PC-3 (cell line): Measurements from ENCODE around the gene AKIRIN2. TPM values are rescaled to one million over a fixed set of nuclear protein-coding genes. Genes with fewer than 3 reads are reported as not detected.

Experiments used
- ATAC-seq: fragments of 200-7000 bp; cut with Tn5 transposase; 2 replicates; pipeline ENCODE4 v1.9.1; 2020; ENCODE audit warnings: mild to moderate bottlenecking, moderate library complexity
- BruUV-seq: library from RNA; stranded (reverse); fragments of 400-500 nt; replicated peaks from 2 replicates; lab custom pipeline; 2021; lab: Mats Ljungman, UMichigan
- CTCF ChIA-PET: fragments of 300-600 bp; sonication (Branson Sonifier 250); formaldehyde crosslinking; loops from one replicate; lab custom pipeline; 2022; ENCODE audit warnings: antibody characterized with exemption; lab: Charles Lee
- POLR2A ChIA-PET: fragments of 300-600 bp; sonication (Branson Sonifier 250); formaldehyde crosslinking; loops from one replicate; lab custom pipeline; 2022; ENCODE audit warnings: antibody characterized with exemption; ENCODE audit not compliant: unreplicated experiment; lab: Charles Lee
- DNase-seq: peaks from one replicate; pipeline ENCODE4 v3.0.0-alpha.2; 2015
- H2AFZ ChIP-seq: fragments of 300-600 bp; sonication (generic); 2 replicates; pipeline ENCODE4 v1.6.0; 2016; ENCODE audit warnings: antibody characterized with exemption, low read length
- H3F3A ChIP-seq: fragments of 300-600 bp; sonication (generic); one replicate; pipeline ENCODE4 v1.6.0; 2017; ENCODE audit warnings: antibody characterized with exemption, low read length, control low read depth, mild to moderate bottlenecking; ENCODE audit not compliant: unreplicated experiment
- H3K27ac ChIP-seq: fragments of 300-600 bp; sonication (generic); 2 replicates; pipeline ENCODE4 v1.5.1; 2016; ENCODE audit warnings: mild to moderate bottlenecking, low read length
- H3K27me3 ChIP-seq: fragments of 300-600 bp; sonication (generic); 2 replicates; pipeline ENCODE4 v1.6.1; 2016; ENCODE audit warnings: low read length, mixed read lengths
- H3K36me3 ChIP-seq: fragments of 300-600 bp; sonication (generic); 2 replicates; pipeline ENCODE4 v1.6.1; 2016; ENCODE audit warnings: low read depth, mixed run types, low read length, mixed read lengths
- H3K4me1 ChIP-seq: fragments of 300-600 bp; sonication (generic); 2 replicates; pipeline ENCODE4 v1.5.1; 2016; ENCODE audit warnings: low read length; ENCODE audit not compliant: insufficient read depth
- H3K4me2 ChIP-seq: fragments of 300-600 bp; sonication (generic); 2 replicates; pipeline ENCODE4 v1.6.0; 2016; ENCODE audit warnings: low read length
- H3K4me3 ChIP-seq: fragments of 300-600 bp; sonication (generic); 2 replicates; pipeline ENCODE4 v1.5.1; 2016; ENCODE audit warnings: mild to moderate bottlenecking, low read length, mixed read lengths
- H3K79me2 ChIP-seq: fragments of 300-600 bp; sonication (generic); 2 replicates; pipeline ENCODE4 v1.6.1; 2017; ENCODE audit warnings: low read length, mixed read lengths
- H3K9ac ChIP-seq: fragments of 300-600 bp; sonication (generic); 2 replicates; pipeline ENCODE4 v1.6.0; 2016; ENCODE audit warnings: mild to moderate bottlenecking, low read length
- H3K9me2 ChIP-seq: fragments of 300-600 bp; sonication (generic); replicated peaks from 2 replicates; pipeline ENCODE4 v1.6.1; 2016; ENCODE audit warnings: mixed run types, low read length, mixed read lengths
- H3K9me3 ChIP-seq: fragments of 300-600 bp; sonication (generic); 2 replicates; pipeline ENCODE4 v1.6.1; 2016; ENCODE audit warnings: low read length, mixed read lengths
- H4K20me1 ChIP-seq: fragments of 300-600 bp; sonication (generic); 2 replicates; pipeline ENCODE4 v1.6.1; 2016; ENCODE audit warnings: low read length, mixed read lengths
- CTCF ChIP-seq: fragments of 300-600 bp; sonication (generic); conservative IDR thresholded peaks from 2 replicates; pipeline ENCODE4 v1.5.1; 2017; ENCODE audit warnings: antibody characterized with exemption, low read depth, mild to moderate bottlenecking, low read length
- EZH2 ChIP-seq: fragments of 300-600 bp; sonication (generic); IDR thresholded peaks from one replicate; pipeline ENCODE4 v1.6.1; 2017; ENCODE audit warnings: antibody characterized with exemption, mild to moderate bottlenecking, low read length; ENCODE audit not compliant: unreplicated experiment
- EZH2phosphoT487 ChIP-seq: fragments of 300-600 bp; sonication (generic); IDR thresholded peaks from 2 replicates; pipeline ENCODE4 v1.6.1; 2018; ENCODE audit warnings: mild to moderate bottlenecking, antibody characterized with exemption, low read length, borderline replicate concordance
- intact Hi-C: fragments of 100-400 bp; cut with micrococcal nuclease; formaldehyde crosslinking; loops from 2 replicates; pipeline ENCODE4 v1.9.0; 2023
- total RNA-seq: library from RNA; depleted of rRNA; stranded (reverse); fragments of >200 nt; gene quantifications from 2 replicates; pipeline ENCODE4 v1.2.3, GENCODE V29; 2014

AKIRIN2 gene
- total RNA-seq, 1 experiment from 2014 or later = 15.1 TPM

GRCh38 chr6:87636315-87636714 is 65.7 kb downstream of the AKIRIN2 start:
- H3K9me3 ChIP-seq = no peaks in the 10 kb centered on the region
- no peak overlapping the region for H3K4me3 ChIP-seq
- peaks cover 3% of the 10 kb centered on the region for H3K36me3 ChIP-seq
- H2AFZ ChIP-seq = no peak overlapping the region
- no peaks in the 10 kb centered on the region for H3K4me1 ChIP-seq
- DNase-seq (no peak), ATAC-seq (no peak)
- no peaks in the 10 kb centered on the region for H3K9me2 ChIP-seq
- TF ChIP-seq CTCF (no peak), EZH2 (no peak), EZH2phosphoT487 (no peak)
- intact Hi-C loops = no loop called here
- ChIA-PET CTCF (no interaction called here), POLR2A (no interaction called here)
- H4K20me1 ChIP-seq = no peaks in the 10 kb centered on the region
- no peak overlapping the region for H3K4me2 ChIP-seq
- BruUV-seq = no TSS peak
- no peak overlapping the region for H3K9ac ChIP-seq
- H3K27me3 ChIP-seq = no peaks in the 10 kb centered on the region
- no peaks in the 10 kb centered on the region for H3F3A ChIP-seq
- H3K27ac ChIP-seq = no peak overlapping the region
- no peaks in the 10 kb centered on the region for H3K79me2 ChIP-seq

- no TSS peak for BruUV-seq
- ChIA-PET CTCF (no interaction called here), POLR2A (no interaction called here)
Measured at GRCh38 chr6:87633851-87634250, 68.2 kb downstream of the AKIRIN2 start.

GRCh38 chr6:87630746-87631145 is 71.3 kb downstream of the AKIRIN2 start:
- no peak for TF ChIP-seq EZH2
- TF ChIP-seq CTCF = no peak
- no peak for TF ChIP-seq EZH2phosphoT487
- Histone ChIP-seq H3K27me3 (no peaks in the 10 kb centered on the region), H3K36me3 (no peaks in the 10 kb centered on the region), H3K9me3 (no peaks in the 10 kb centered on the region), H3K79me2 (no peaks in the 10 kb centered on the region), H3K9me2 (no peaks in the 10 kb centered on the region), H3K4me1 (no peaks in the 10 kb centered on the region), H3K9ac (no peak overlapping the region), H3F3A (no peaks in the 10 kb centered on the region), H2AFZ (no peak overlapping the region), H4K20me1 (no peaks in the 10 kb centered on the region), H3K4me2 (no peak overlapping the region), H3K27ac (no peak overlapping the region), H3K4me3 (no peak overlapping the region)
- POLR2A ChIA-PET = no interaction called here
- CTCF ChIA-PET = no interaction called here
- intact Hi-C loops = no loop called here
- ATAC-seq (no peak), DNase-seq (no peak)
- BruUV-seq = no TSS peak

More at GRCh38 chr6:87633851-87634250, 68.2 kb downstream of the AKIRIN2 start:
- ATAC-seq (no peak), DNase-seq (no peak)
- H3K9me2 ChIP-seq = no peaks in the 10 kb centered on the region
- H4K20me1 ChIP-seq = no peaks in the 10 kb centered on the region
- peaks cover 3% of the 10 kb centered on the region; the same call in 1 of the 2 replicates for H3K36me3 ChIP-seq
- H3K4me3 ChIP-seq = no peak overlapping the region
- H3K9ac ChIP-seq = no peak overlapping the region
- H2AFZ ChIP-seq = no peak overlapping the region
- H3K4me1 ChIP-seq = no peaks in the 10 kb centered on the region
- no peaks in the 10 kb centered on the region for H3K27me3 ChIP-seq
- H3K9me3 ChIP-seq = no peaks in the 10 kb centered on the region
- no peak overlapping the region for H3K27ac ChIP-seq
- no peak overlapping the region for H3K4me2 ChIP-seq
- no peaks in the 10 kb centered on the region for H3F3A ChIP-seq
- TF ChIP-seq EZH2phosphoT487 = no peak
- TF ChIP-seq CTCF = no peak
- H3K79me2 ChIP-seq = no peaks in the 10 kb centered on the region
- intact Hi-C loops = no loop called here
